B cell (primary cell): ENCODE data around the gene OSBPL1A. TPM values are rescaled to one million over a fixed set of nuclear protein-coding genes. Genes with fewer than 3 reads are reported as not detected.

Experiments used
- ATAC-seq: fragments of 200-7000 bp; cut with Tn5 transposase; one replicate; pipeline ENCODE4 v1.10.0; 2021; ENCODE audit warnings: low read depth, mild to moderate bottlenecking, moderate number of reproducible peaks, moderate library complexity
- CTCF ChIA-PET: fragments of 350-600 bp; sonication (Branson Sonifier 250); formaldehyde crosslinking; loops from one replicate; lab custom pipeline; 2021; ENCODE audit warnings: antibody characterized with exemption, inconsistent platforms; lab: Charles Lee
- POLR2A ChIA-PET: fragments of 350-600 bp; sonication (Branson Sonifier 250); formaldehyde crosslinking; loops from one replicate; lab custom pipeline; 2021; ENCODE audit warnings: antibody characterized with exemption; lab: Charles Lee
- DNase-seq: peaks from one replicate; pipeline ENCODE4 v3.0.0; 2013
- H2AFZ ChIP-seq: 2 replicates; pipeline ENCODE4 v1.6.1; 2012; ENCODE audit warnings: mild to moderate bottlenecking, low read depth, low read length; ENCODE audit not compliant: insufficient read depth, poor library complexity, severe bottlenecking
- H3K27ac ChIP-seq, 2 donors: 1 replicate in 1 of 2; 2 replicates in 1 of 2; pipeline ENCODE4 v1.5.1; 2012 to 2013; ENCODE audit warnings: low read length in 2 of 2, mild to moderate bottlenecking in 2 of 2, moderate library complexity in 1 of 2
- H3K27me3 ChIP-seq, 4 experiments: fragments of 200-600 bp in 1 of 4; sonication (generic) in 1 of 4; replicated peaks in 1 of 4; 1 replicate in 2 of 4; 2 replicates in 2 of 4; pipeline versions ENCODE4 v1.6.1 to v1.7.0; 2013 to 2016; ENCODE audit warnings: low read length in 3 of 4, mild to moderate bottlenecking in 2 of 4, mixed read lengths in 1 of 4, moderate library complexity in 1 of 4; ENCODE audit not compliant: insufficient read depth in 4 of 4, control insufficient read depth in 3 of 4; ENCODE audit errors: control extremely low read depth in 1 of 4
- H3K36me3 ChIP-seq, 2 experiments: replicated peaks in 1 of 2; 1 replicate in 1 of 2; 2 replicates in 1 of 2; pipeline versions ENCODE4 v1.6.1 to v1.7.1; 2013; ENCODE audit warnings: low read length in 1 of 2; ENCODE audit not compliant: insufficient read depth in 2 of 2, control insufficient read depth in 1 of 2; ENCODE audit errors: control extremely low read depth in 1 of 2, extremely low read depth in 1 of 2
- H3K4me1 ChIP-seq, 2 donors: fragments of 200-600 bp in 1 of 2; sonication (generic) in 1 of 2; 1 replicate in 1 of 2; 2 replicates in 1 of 2; pipeline versions ENCODE4 v1.5.1 to v1.6.1; 2013 to 2017; ENCODE audit warnings: low read length in 2 of 2; ENCODE audit not compliant: control insufficient read depth in 2 of 2, insufficient read depth in 2 of 2
- H3K4me2 ChIP-seq: replicated peaks from 2 replicates; pipeline ENCODE3; 2012; ENCODE audit warnings: mild to moderate bottlenecking, low read depth, low read length; ENCODE audit not compliant: poor library complexity, severe bottlenecking
- H3K4me3 ChIP-seq, 5 experiments: fragments of 200-600 bp in 1 of 5; sonication (generic) in 1 of 5; 1 replicate in 3 of 5; 2 replicates in 2 of 5; pipeline versions ENCODE4 v1.5.1 to v1.7.0; 2011 to 2016; ENCODE audit warnings: low read length in 4 of 5, mild to moderate bottlenecking in 4 of 5, low read depth in 2 of 5, control low read depth in 1 of 5, moderate library complexity in 1 of 5; ENCODE audit not compliant: insufficient read depth in 1 of 5; ENCODE audit errors: control extremely low read depth in 1 of 5, extremely low read depth in 1 of 5
- H3K79me2 ChIP-seq: fragments of 200-600 bp; sonication (generic); one replicate; pipeline ENCODE4 v1.6.0; 2016; ENCODE audit warnings: low read length; ENCODE audit not compliant: control insufficient read depth, insufficient read depth
- H3K9ac ChIP-seq: fragments of 200-600 bp; sonication (generic); 2 replicates; pipeline ENCODE4 v1.6.1; 2017; ENCODE audit warnings: mild to moderate bottlenecking, low read length, moderate library complexity
- H3K9me3 ChIP-seq, 3 donors: one replicate each; pipeline versions ENCODE4 v1.6.1 to v1.7.1; 2013; ENCODE audit warnings: low read length in 2 of 3; ENCODE audit not compliant: control insufficient read depth in 2 of 3, insufficient read depth in 1 of 3; ENCODE audit errors: control extremely low read depth in 1 of 3
- H4K20me1 ChIP-seq: 2 replicates; pipeline ENCODE4 v1.6.0; 2012; ENCODE audit warnings: mild to moderate bottlenecking, low read length; ENCODE audit not compliant: insufficient read depth, control insufficient read depth, poor library complexity, severe bottlenecking
- H3K27ac Mint-ChIP-seq: one replicate; pipeline ENCODE4 v1.8.0; 2021; ENCODE audit warnings: mixed read lengths
- H3K27me3 Mint-ChIP-seq: one replicate; pipeline ENCODE4 v1.8.0; 2021; ENCODE audit warnings: mixed read lengths
- H3K4me1 Mint-ChIP-seq: one replicate; pipeline ENCODE4 v1.8.0; 2021; ENCODE audit warnings: mixed read lengths
- H3K4me3 Mint-ChIP-seq: one replicate; pipeline ENCODE4 v1.8.0; 2021; ENCODE audit warnings: mixed read lengths
- H3K9me3 Mint-ChIP-seq: one replicate; pipeline ENCODE4 v1.8.0; 2022; ENCODE audit warnings: mixed read lengths; ENCODE audit not compliant: insufficient read depth
- EZH2 ChIP-seq: IDR thresholded peaks from 2 replicates; pipeline ENCODE4 v1.6.1; 2012; ENCODE audit warnings: borderline replicate concordance, low read depth, mild to moderate bottlenecking, moderate library complexity, low read length; ENCODE audit not compliant: insufficient read depth, poor library complexity, severe bottlenecking
- WGBS: methylation state at CpG from one replicate; pipeline ENCODE4 v1.1.5; 2013; ENCODE audit warnings: missing lambda C conversion rate; ENCODE audit not compliant: insufficient coverage; 5-methylcytosine and 5-hydroxymethylcytosine counted together
- intact Hi-C: fragments of 100-400 bp; cut with micrococcal nuclease; formaldehyde crosslinking; loops from one replicate; pipeline ENCODE4 v1.10.0; 2022
- polyA plus RNA-seq: library from polyadenylated mRNA; depleted of rRNA; stranded (reverse); fragments of >200 nt; gene quantifications from 2 replicates; pipeline ENCODE4 v1.2.3, GENCODE V29; 2012
- total RNA-seq, 2 donors: library from RNA; stranded (reverse); fragments of 120-200 nt in 1 of 2; gene quantifications; 1 replicate in 1 of 2; 2 replicates in 1 of 2; pipeline versions ENCODE4 v1.2.3 to v1.2.4, GENCODE V29; 2013 to 2022
- TF ChIP-seq, protein P1 (sequence below): fragments of 200-600 bp; IDR thresholded peaks from one replicate; pipeline ENCODE4 v1.8.0; 2022; ENCODE audit warnings: antibody characterized with exemption, mild to moderate bottlenecking

The OSBPL1A gene
- total and polyA plus RNA-seq, 2 donors (not counting 1 experiment from before 2014, with no cell fraction given) = 0.57 to 0.86 TPM

DNA sequence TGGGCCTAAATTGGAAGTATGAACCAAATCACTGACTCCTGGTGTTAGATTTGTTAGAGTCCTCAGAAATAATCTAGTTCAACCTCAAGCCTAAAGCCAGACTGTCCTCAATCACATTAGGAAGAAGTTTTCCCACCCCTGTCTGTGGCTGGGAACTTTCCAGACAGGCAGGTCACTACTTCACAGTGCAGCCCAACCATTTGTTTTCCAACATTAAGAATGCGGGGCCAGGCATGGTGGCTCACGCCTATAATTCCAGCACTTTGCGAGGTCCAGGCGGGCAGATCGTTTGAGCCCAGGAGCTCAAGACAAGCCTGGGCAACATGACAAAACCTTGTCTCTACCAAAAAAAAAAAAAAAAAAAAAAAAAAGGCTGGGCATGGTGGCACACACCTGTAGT lies 5.5 kb upstream of the OSBPL1A start:
- Histone ChIP-seq H3K27ac (no peak overlapping the region), H3K9ac (no peak overlapping the region), H3K4me2 (no peak overlapping the region), H3K9me3 (peaks cover 0 to 3% (median 0%) of the 10 kb centered on the region in 3 donors), H3K36me3 (no peaks in the 10 kb centered on the region), H3K4me3 (no peak overlapping the region), H3K79me2 (no peaks in the 10 kb centered on the region), H4K20me1 (no peaks in the 10 kb centered on the region), H3K4me1 (peaks cover 5% of the 10 kb centered on the region in 2 donors), H2AFZ (no peak overlapping the region), H3K27me3 (peaks cover 0 to 12% (median 6%) of the 10 kb centered on the region in 4 experiments)
- ATAC-seq (no peak), DNase-seq (no peak)
- Mint-ChIP-seq H3K27ac (no peak overlapping the region), H3K4me3 (no peak overlapping the region), H3K4me1 (peaks cover 3% of the 10 kb centered on the region), H3K9me3 (no peaks in the 10 kb centered on the region), H3K27me3 (peaks cover 63% of the 10 kb centered on the region)
- ChIA-PET CTCF (no interaction called here), POLR2A (no interaction called here)
- WGBS = no CpG with 5 or more reads among the region's 5 CpGs
- intact Hi-C loops = no loop called here
- no peak for TF ChIP-seq EZH2
- TF ChIP-seq, protein P1, sequence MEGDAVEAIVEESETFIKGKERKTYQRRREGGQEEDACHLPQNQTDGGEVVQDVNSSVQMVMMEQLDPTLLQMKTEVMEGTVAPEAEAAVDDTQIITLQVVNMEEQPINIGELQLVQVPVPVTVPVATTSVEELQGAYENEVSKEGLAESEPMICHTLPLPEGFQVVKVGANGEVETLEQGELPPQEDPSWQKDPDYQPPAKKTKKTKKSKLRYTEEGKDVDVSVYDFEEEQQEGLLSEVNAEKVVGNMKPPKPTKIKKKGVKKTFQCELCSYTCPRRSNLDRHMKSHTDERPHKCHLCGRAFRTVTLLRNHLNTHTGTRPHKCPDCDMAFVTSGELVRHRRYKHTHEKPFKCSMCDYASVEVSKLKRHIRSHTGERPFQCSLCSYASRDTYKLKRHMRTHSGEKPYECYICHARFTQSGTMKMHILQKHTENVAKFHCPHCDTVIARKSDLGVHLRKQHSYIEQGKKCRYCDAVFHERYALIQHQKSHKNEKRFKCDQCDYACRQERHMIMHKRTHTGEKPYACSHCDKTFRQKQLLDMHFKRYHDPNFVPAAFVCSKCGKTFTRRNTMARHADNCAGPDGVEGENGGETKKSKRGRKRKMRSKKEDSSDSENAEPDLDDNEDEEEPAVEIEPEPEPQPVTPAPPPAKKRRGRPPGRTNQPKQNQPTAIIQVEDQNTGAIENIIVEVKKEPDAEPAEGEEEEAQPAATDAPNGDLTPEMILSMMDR = no peak

DNA sequence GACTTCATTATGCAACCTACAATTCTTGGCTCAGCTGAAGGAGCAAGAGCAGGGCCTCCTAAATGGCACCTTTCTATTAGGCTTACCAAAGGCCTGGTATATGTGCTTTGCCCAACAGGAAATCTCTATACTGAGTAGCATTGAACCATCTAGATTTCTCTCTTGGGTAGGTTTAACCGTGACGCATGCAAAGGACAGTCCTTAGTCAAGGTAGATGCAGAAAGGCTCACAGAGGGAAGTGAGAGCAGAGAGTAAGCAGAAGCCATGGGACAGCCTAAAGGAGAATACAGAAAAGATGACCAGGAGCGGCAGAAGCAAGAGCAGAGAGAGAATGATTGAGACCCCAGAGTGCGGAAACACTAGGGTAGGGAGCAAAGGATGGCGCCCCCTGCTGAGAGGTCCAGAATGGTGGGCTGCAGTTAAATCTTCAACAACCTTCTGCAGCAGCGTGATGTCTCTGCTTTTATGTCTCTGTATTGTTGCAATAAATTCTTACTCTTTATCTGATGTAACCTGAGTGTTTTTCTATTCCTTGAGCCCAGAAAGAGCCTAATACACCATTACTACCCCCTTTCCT lies 4.7 kb upstream of the OSBPL1A start:
- H2AFZ ChIP-seq = no peak overlapping the region
- H3K4me3 Mint-ChIP-seq = no peak overlapping the region
- H3K36me3 ChIP-seq = no peaks in the 10 kb centered on the region
- H3K27ac Mint-ChIP-seq = no peak overlapping the region
- H3K9ac ChIP-seq = no peak overlapping the region
- intact Hi-C loops = no loop called here
- H3K4me1 ChIP-seq = peaks cover 7 to 8% of the 10 kb centered on the region in 2 donors
- peaks cover 0 to 15% (median 6%) of the 10 kb centered on the region in 4 experiments for H3K27me3 ChIP-seq
- ATAC-seq = no peak
- H3K9me3 ChIP-seq = peaks cover 0 to 3% (median 0%) of the 10 kb centered on the region in 3 donors
- no peaks in the 10 kb centered on the region for H3K9me3 Mint-ChIP-seq
- no peak overlapping the region for H3K4me2 ChIP-seq
- H3K27ac ChIP-seq = no peak overlapping the region
- no peaks in the 10 kb centered on the region for H4K20me1 ChIP-seq
- 67% methylated on average over 5 of the region's 6 CpGs for WGBS
- H3K4me3 ChIP-seq = no peak overlapping the region
- ChIA-PET POLR2A (no interaction called here), CTCF (no interaction called here)
- DNase-seq = no peak
- no peaks in the 10 kb centered on the region for H3K79me2 ChIP-seq
- TF ChIP-seq, protein P1 = no peak
- TF ChIP-seq EZH2 = no peak
- H3K4me1 Mint-ChIP-seq = peaks cover 6% of the 10 kb centered on the region
- H3K27me3 Mint-ChIP-seq = peaks cover 59% of the 10 kb centered on the region
